Adrenal gland (tissue), 12 donors: ENCODE measurements around the gene C9orf153. TPM values are rescaled to one million over a fixed set of nuclear protein-coding genes. Genes with fewer than 3 reads are reported as not detected.

Experiments used
- DNase-seq, 7 donors: peaks; one replicate each; pipeline ENCODE4 v3.0.0-alpha.2; 2019 to 2020
- H3K27ac ChIP-seq, 5 donors: fragments of 200-600 bp; sonication (generic) in 4 of 5; 1 replicate in 3 of 5; 2 replicates in 2 of 5; pipeline versions ENCODE4 v1.5.1 to v1.8.0; 2016 to 2020; ENCODE audit warnings: mild to moderate bottlenecking in 1 of 5
- H3K27me3 ChIP-seq: fragments of 200-600 bp; 2 replicates; pipeline ENCODE4 v1.8.0; 2021
- H3K36me3 ChIP-seq, 2 donors: fragments of 200-600 bp; replicated peaks in 1 of 2; 1 replicate in 1 of 2; 2 replicates in 1 of 2; pipeline versions ENCODE4 v1.5.1 to v1.8.0; 2018 to 2022
- H3K4me1 ChIP-seq, 2 donors: fragments of 200-600 bp; replicated peaks in 1 of 2; 1 replicate in 1 of 2; 2 replicates in 1 of 2; pipeline versions ENCODE4 v1.5.1 to v1.8.0; 2018 to 2021
- H3K4me3 ChIP-seq, 4 donors: fragments of 200-600 bp; sonication (generic) in 3 of 4; one replicate each; pipeline ENCODE4 v1.5.1; 2016 to 2018
- H3K9me3 ChIP-seq, 3 donors: fragments of 200-600 bp; sonication (generic) in 1 of 3; replicated peaks in 1 of 3; 1 replicate in 2 of 3; 2 replicates in 1 of 3; pipeline versions ENCODE4 v1.5.1 to v1.8.0; 2016 to 2021
- CTCF ChIP-seq, 6 experiments: fragments of 450-650 bp in 4 of 6; fragments of 200-600 bp in 2 of 6; sonication (generic) in 1 of 6; IDR thresholded peaks; 1 replicate in 5 of 6; 2 replicates in 1 of 6; pipeline versions ENCODE4 v1.5.1 to v1.8.0; 2016 to 2021; ENCODE audit warnings: antibody characterized with exemption in 6 of 6, mild to moderate bottlenecking in 2 of 6, moderate library complexity in 1 of 6
- POLR2A ChIP-seq, 2 donors: fragments of 450-650 bp; IDR thresholded peaks; one replicate each; pipeline ENCODE4 v1.6.1; 2017; ENCODE audit warnings: antibody characterized with exemption in 2 of 2, mild to moderate bottlenecking in 2 of 2, moderate library complexity in 1 of 2
- WGBS, 4 donors: extraction: QIAGEN DNeasy Blood & Tissue Kit in 2 of 4; methylation state at CpG; one replicate each; pipeline versions ENCODE4 v1.1.5 to v1.1.7; 2013 to 2017; 5-methylcytosine and 5-hydroxymethylcytosine counted together
- intact Hi-C, 2 donors: fragments of 100-400 bp; cut with DNase I; formaldehyde crosslinking; loops; one replicate each; pipeline versions ENCODE4 v1.14.1 to v1.15.0; 2022 to 2023
- polyA plus RNA-seq, 3 donors: library from polyadenylated mRNA; stranded (reverse); fragments of 200-250 nt in 2 of 3; fragments of 350-450 nt in 1 of 3; fragmentation: Illumina TruSeq in 1 of 3; extraction: RNeasy Lipid Tissue Mini Kit (QIAGEN cat#74804) in 1 of 3; gene quantifications; one replicate each; pipeline ENCODE4 v1.2.3, GENCODE V29; 2013 to 2014
- small RNA-seq, 2 donors: library from RNA; depleted of rRNA; stranded (forward); fragments of <200 nt; gene quantifications; one replicate each; pipeline ENCODE3, GENCODE V24; 2016
- total RNA-seq, 9 donors: library from RNA; depleted of rRNA in 4 of 9; stranded (reverse); fragments of >200 nt in 4 of 9; fragments of 120-200 nt in 1 of 9; fragmentation: NEBNext Ultra II Directional in 1 of 9; extraction: Animal tissue kit (Norgen Biotek cat#: 25700) in 1 of 9; gene quantifications; one replicate each; pipeline versions ENCODE4 v1.1.0 to v1.2.4, GENCODE V29; 2013 to 2023
- donor health status: healthy with polysubstance abuse.
- donor health status: Bipolar disorder and iron deficiency.
- donor health status: DM: yes; HTN: yes; CAD: no.
- donor health status: DM: no; HTN: no; CAD: no.
- donor health status: DM: no; HTN: no; CAD: no.
- donor health status: DM: yes; HTN: yes; CAD: no.

Gene C9orf153
- total and polyA plus RNA-seq, 12 donors: 0.14 to 0.94 (median 0.37) TPM; not detected in 5

- peaks cover 4 to 8% of the 10 kb centered on the region in 2 donors for H3K4me1 ChIP-seq
- no peaks in the 10 kb centered on the region for H3K27me3 ChIP-seq
- DNase-seq: no peak
- peak overlapping the region in 1 of 5 donors; percentile 16 for H3K27ac ChIP-seq
- H3K9me3 ChIP-seq: no peaks in the 10 kb centered on the region
- H3K36me3 ChIP-seq: no peaks in the 10 kb centered on the region
- WGBS, 4 donors: 74 to 91% (median 80%) methylated on average over 4 to 5 of the region's 5 CpGs
- TF ChIP-seq POLR2A (IDR thresholded peaks at IDR 0.05) (no peak), CTCF (IDR thresholded peaks at IDR 0.05) (no peak)
- H3K4me3 ChIP-seq: no peak overlapping the region
- intact Hi-C loops: no loop called here
Observed at GRCh38 chr9:86175743-86176456, 83.6 kb downstream of the C9orf153 start.

- no peaks in the 10 kb centered on the region for H3K9me3 ChIP-seq
- TF ChIP-seq POLR2A (IDR thresholded peaks at IDR 0.05) (no peak), CTCF (IDR thresholded peaks at IDR 0.05) (no peak)
- intact Hi-C loops: no loop called here
Observed at GRCh38 chr9:86175223-86175622, 84.2 kb downstream of the C9orf153 start.

More at GRCh38 chr9:86175223-86175622, 84.2 kb downstream of the C9orf153 start:
- Histone ChIP-seq H3K4me3 (no peak overlapping the region), H3K27ac (no peak overlapping the region), H3K4me1 (peaks cover 4 to 8% of the 10 kb centered on the region in 2 donors), H3K27me3 (no peaks in the 10 kb centered on the region), H3K36me3 (no peaks in the 10 kb centered on the region)
- no peak for DNase-seq
- WGBS, 4 donors: 77 to 93% (median 80%) methylated on average over 5 of the region's 5 CpGs

Small RNAs within 50 kb of the gene (small RNA-seq; reads per million reads assigned to genes)
- gene AL137849.1 (0 reads per million in 2 donors), gene RN7SKP264 (0 reads per million in 2 donors)

Other genes with a start within 250 kb of the C9orf153 start
- 100 to 1,000 TPM in 8 of 9 donors, 10 to 100 TPM in 1; 84.6 to 745 (median 219) TPM for gene GOLM1, start 160.1 kb downstream of the C9orf153 start, total RNA-seq
- gene GOLM1, start 160.1 kb downstream of the C9orf153 start, polyA plus RNA-seq: 100 to 1,000 TPM; 113 to 190 (median 182) TPM
- 10 to 100 TPM; 42.8 to 82.0 (median 52.9) TPM for gene ISCA1, start 22.9 kb upstream of the C9orf153 start, total RNA-seq
- 100 to 1,000 TPM in 1 of 3 donors, 10 to 100 TPM in 2; 16.3 to 128 (median 27.4) TPM for gene ISCA1, start 22.9 kb upstream of the C9orf153 start, polyA plus RNA-seq
- gene TUT7, start 94.8 kb upstream of the C9orf153 start, total RNA-seq: 10 to 100 TPM; 12.7 to 51.7 (median 29.0) TPM
- 10 to 100 TPM; 15.4 to 28.6 (median 19.8) TPM for gene TUT7, start 94.8 kb upstream of the C9orf153 start, polyA plus RNA-seq